Measurements from ENCODE around the gene TANK.
"Not testable (repeated sequence)": the region's sequence is repeated elsewhere in the genome, so short reads cannot be mapped to it uniquely, and the experiment has no call there.

The TANK gene

DNA sequence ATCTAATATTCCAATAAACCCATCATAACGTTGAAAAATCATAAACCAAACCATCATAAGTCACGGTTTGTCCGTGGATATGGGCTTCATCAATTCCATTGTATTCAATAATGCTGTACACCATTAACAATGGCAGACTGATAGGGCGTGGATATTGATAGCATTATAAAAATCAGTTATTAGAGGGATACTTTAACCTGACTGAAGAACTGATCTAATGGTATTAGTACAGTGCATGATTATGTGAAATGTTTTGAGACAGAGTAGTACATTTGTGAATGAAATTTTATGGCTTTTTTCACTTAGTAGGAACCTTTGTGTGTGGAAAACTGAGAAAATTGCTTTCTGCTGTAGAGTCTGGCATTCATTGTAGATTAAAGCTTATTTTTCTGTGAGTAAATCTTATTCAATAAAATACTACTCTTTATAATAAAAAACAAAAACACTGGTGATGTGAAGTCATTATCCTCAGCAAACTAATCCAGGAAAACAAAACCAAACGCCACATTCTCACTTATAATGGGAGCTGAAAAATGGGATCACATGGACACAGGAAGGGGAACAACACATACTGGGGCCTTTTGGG lies 119.1 kb downstream of the TANK start:
- not testable (repeated sequence) for DNase-seq

DNA sequence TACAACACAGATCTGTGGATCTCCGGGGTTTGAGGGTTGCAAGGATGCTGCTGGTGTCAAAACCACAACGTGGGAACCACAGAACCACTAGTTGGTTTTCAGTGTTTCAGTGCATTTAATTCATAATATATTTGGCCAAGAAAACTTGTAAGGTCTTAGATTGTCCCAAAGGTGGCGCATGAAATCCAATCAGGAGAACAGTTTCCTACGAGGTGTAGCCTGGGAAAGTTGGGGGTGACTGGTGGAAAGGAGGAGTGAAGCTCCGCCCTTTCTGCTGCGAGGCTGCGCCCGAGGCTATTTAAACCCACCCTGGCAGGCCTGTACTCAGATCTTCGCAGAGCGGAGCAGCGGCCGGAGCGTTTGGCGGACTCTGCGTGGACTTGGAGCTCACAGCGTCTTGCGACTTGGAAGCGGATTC lies 120.7 kb downstream of the TANK start:
- DNase-seq, result not testable (repeated sequence)

- DNase-seq, result not testable (repeated sequence)
These were observed 121.5 kb downstream of the TANK start for GRCh38 chr2:161281615-161282310.

DNA sequence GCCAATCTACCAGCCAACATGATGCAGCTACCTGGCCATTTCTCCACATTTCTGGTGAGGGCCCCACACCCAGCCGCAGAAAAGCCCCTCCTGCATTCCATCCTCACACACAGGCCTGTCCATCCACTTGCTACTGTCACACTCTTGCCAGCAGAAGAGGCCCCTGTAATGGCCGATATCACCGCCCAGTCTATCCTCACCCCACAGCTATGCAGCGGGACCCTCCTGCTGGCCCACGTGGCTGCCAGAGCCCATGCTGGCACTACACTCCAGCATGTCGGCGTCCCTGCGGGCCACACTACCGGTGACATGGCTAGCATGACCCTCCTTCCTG lies 122.0 kb downstream of the TANK start:
- DNase-seq, result not testable (repeated sequence)

DNA sequence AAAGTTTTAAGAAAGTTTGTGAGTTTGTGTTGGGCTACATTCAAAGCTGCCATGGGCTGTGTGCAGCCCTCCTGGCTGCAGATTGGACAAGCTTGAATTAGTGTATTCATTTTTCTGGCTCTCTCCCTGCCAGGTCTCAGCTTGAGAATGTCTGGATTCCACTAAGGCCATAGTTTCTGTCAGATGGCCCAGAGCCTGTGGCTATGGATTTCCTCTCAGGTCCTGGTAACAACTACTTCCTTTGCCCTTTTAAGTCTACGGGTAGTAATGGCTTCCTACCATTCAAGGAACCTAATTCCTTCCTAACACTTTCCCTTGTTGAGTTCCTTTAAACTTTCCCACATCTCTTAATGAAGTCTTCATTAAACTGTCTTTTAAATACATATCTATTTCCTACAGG lies 123.7 kb downstream of the TANK start:
- DNase-seq, result no peak

Measured in Kasumi-1 (cell line).